Gastroesophageal sphincter (tissue), 4 donors: ENCODE data around the gene NEUROG1. TPM values are rescaled to one million over a fixed set of nuclear protein-coding genes. Genes with fewer than 3 reads are reported as not detected.

Experiments
- ATAC-seq: fragments of 150-250 bp; one replicate; pipeline ENCODE4 v1.9.1; 2016; ENCODE audit warnings: mild to moderate bottlenecking, moderate library complexity
- H3K27ac ChIP-seq, 4 donors: fragments of 200-600 bp; sonication (generic) in 3 of 4; 1 replicate in 3 of 4; 2 replicates in 1 of 4; pipeline ENCODE4 v1.5.1; 2016 to 2019
- H3K27me3 ChIP-seq: fragments of 200-600 bp; sonication (generic); one replicate; pipeline ENCODE4 v1.5.1; 2019
- H3K36me3 ChIP-seq, 2 donors: fragments of 200-600 bp; sonication (generic); one replicate each; pipeline ENCODE4 v1.5.1; 2019; ENCODE audit warnings: control low read depth in 1 of 2
- H3K4me1 ChIP-seq, 3 donors: fragments of 200-600 bp; sonication (generic); 1 replicate in 2 of 3; 2 replicates in 1 of 3; pipeline ENCODE4 v1.5.1; 2016 to 2019; ENCODE audit warnings: control low read depth in 2 of 3
- H3K4me3 ChIP-seq, 2 donors: fragments of 200-600 bp; sonication (generic); one replicate each; pipeline ENCODE4 v1.5.1; 2019; ENCODE audit warnings: mild to moderate bottlenecking in 1 of 2, moderate library complexity in 1 of 2
- H3K9me3 ChIP-seq, 3 donors: fragments of 200-600 bp; sonication (generic); one replicate each; pipeline ENCODE4 v1.5.1; 2017 to 2019; ENCODE audit warnings: control low read depth in 2 of 3
- EP300 ChIP-seq: sonication (generic); formaldehyde crosslinking; IDR thresholded peaks from one replicate; pipeline ENCODE4 v1.6.1; 2017; ENCODE audit warnings: antibody characterized with exemption, mild to moderate bottlenecking
- POLR2A ChIP-seq, 2 donors: fragments of 450-650 bp; IDR thresholded peaks; one replicate each; pipeline ENCODE4 v1.6.1; 2017; ENCODE audit warnings: antibody characterized with exemption in 2 of 2, mild to moderate bottlenecking in 2 of 2, moderate library complexity in 1 of 2
- POLR2AphosphoS5 ChIP-seq: sonication (generic); formaldehyde crosslinking; IDR thresholded peaks from one replicate; pipeline ENCODE4 v1.6.1; 2017; ENCODE audit warnings: antibody characterized with exemption
- WGBS, 2 donors: methylation state at CpG; one replicate each; pipeline ENCODE4 v1.1.5; 2018; ENCODE audit warnings: low coverage in 1 of 2; 5-methylcytosine and 5-hydroxymethylcytosine counted together
- total RNA-seq, 4 donors: library from RNA; depleted of rRNA; stranded (reverse); fragments of >200 nt; gene quantifications; one replicate each; pipeline ENCODE4 v1.1.0, GENCODE V29; 2016
- TF ChIP-seq, protein P1 (sequence below), 4 experiments: fragments of 200-600 bp in 2 of 4; fragments of 450-650 bp in 2 of 4; sonication (generic) in 1 of 4; IDR thresholded peaks; one replicate each; pipeline ENCODE4 v1.5.1; 2017 to 2019; ENCODE audit warnings: antibody characterized with exemption in 4 of 4, mild to moderate bottlenecking in 2 of 4, moderate library complexity in 2 of 4

NEUROG1 gene
- not detected for total RNA-seq

- no peaks in the 10 kb centered on the region for H3K36me3 ChIP-seq
- H3K27me3 ChIP-seq, result peaks cover 100% of the 10 kb centered on the region
- H3K27ac ChIP-seq, result no peak within 1 kb of the TSS
- H3K4me3 ChIP-seq, result peak within 1 kb of the TSS in 1 of 2 donors; percentile 24
- 5% methylated on average over 7 to 11 of the region's 74 CpGs for WGBS, 2 donors
- TF ChIP-seq, protein P1, sequence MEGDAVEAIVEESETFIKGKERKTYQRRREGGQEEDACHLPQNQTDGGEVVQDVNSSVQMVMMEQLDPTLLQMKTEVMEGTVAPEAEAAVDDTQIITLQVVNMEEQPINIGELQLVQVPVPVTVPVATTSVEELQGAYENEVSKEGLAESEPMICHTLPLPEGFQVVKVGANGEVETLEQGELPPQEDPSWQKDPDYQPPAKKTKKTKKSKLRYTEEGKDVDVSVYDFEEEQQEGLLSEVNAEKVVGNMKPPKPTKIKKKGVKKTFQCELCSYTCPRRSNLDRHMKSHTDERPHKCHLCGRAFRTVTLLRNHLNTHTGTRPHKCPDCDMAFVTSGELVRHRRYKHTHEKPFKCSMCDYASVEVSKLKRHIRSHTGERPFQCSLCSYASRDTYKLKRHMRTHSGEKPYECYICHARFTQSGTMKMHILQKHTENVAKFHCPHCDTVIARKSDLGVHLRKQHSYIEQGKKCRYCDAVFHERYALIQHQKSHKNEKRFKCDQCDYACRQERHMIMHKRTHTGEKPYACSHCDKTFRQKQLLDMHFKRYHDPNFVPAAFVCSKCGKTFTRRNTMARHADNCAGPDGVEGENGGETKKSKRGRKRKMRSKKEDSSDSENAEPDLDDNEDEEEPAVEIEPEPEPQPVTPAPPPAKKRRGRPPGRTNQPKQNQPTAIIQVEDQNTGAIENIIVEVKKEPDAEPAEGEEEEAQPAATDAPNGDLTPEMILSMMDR (IDR thresholded peaks at IDR 0.05), result no peak
- TF ChIP-seq EP300, result no peak
- no peak for TF ChIP-seq POLR2A (IDR thresholded peaks at IDR 0.05)
- no peak for TF ChIP-seq POLR2AphosphoS5
- no peak for ATAC-seq
- peaks cover 0 to 22% (median 4%) of the 10 kb centered on the region in 3 donors for H3K4me1 ChIP-seq
- H3K9me3 ChIP-seq, result peaks cover 0 to 12% (median 0%) of the 10 kb centered on the region in 3 donors
Measured at GRCh38 chr5:135535820-135536801, at the start of gene NEUROG1. Gene NEUROG1 (minus strand): TSS chr5:135535964. CDS start chr5:135535690, 274 bp downstream.

DNA sequence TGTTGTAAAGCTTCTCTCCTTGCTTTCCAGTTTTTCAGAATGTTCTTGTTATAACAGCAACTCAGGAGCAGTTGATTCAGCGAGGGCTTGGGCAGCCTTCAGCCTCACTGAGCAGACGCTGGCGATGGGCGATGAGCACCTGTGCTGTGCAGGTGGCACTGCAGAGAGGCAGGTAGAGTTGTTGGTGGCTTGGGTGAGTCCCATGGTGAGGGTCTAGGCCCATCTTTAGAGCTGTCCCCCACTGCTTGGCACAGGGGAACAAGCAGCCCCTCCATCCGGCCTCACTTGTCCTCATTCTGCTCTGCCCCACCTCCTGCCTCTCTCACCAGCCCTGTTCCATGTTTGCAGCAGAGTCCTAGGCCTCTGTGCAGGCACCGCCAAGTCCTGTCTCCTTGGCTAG, 49.2 kb upstream of the NEUROG1 start:
- TF ChIP-seq, protein P1 (IDR thresholded peaks at IDR 0.05), result no peak
- no peak for TF ChIP-seq EP300
- ATAC-seq, result no peak
- Histone ChIP-seq H3K27me3 (peaks cover 53% of the 10 kb centered on the region), H3K27ac (no peak overlapping the region), H3K36me3 (no peaks in the 10 kb centered on the region), H3K9me3 (no peaks in the 10 kb centered on the region), H3K4me1 (no peaks in the 10 kb centered on the region), H3K4me3 (no peak overlapping the region)
- WGBS, 2 donors, result 88 to 95% methylated on average over 4 to 5 of the region's 6 CpGs

GRCh38 chr5:135584276-135584675, 48.5 kb upstream of the NEUROG1 start:
- Histone ChIP-seq H3K27me3 (peaks cover 59% of the 10 kb centered on the region), H3K4me1 (peaks cover 0 to under 1% (median 0%) of the 10 kb centered on the region in 3 donors), H3K9me3 (no peaks in the 10 kb centered on the region), H3K27ac (no peak overlapping the region), H3K4me3 (no peak overlapping the region), H3K36me3 (no peaks in the 10 kb centered on the region)
- no peak for ATAC-seq
- 43 to 50% methylated on average over 1 to 2 of the region's 2 CpGs for WGBS, 2 donors
- TF ChIP-seq EP300, result no peak
- TF ChIP-seq, protein P1 (IDR thresholded peaks at IDR 0.05), result no peak
- TF ChIP-seq POLR2AphosphoS5, result no peak

DNA sequence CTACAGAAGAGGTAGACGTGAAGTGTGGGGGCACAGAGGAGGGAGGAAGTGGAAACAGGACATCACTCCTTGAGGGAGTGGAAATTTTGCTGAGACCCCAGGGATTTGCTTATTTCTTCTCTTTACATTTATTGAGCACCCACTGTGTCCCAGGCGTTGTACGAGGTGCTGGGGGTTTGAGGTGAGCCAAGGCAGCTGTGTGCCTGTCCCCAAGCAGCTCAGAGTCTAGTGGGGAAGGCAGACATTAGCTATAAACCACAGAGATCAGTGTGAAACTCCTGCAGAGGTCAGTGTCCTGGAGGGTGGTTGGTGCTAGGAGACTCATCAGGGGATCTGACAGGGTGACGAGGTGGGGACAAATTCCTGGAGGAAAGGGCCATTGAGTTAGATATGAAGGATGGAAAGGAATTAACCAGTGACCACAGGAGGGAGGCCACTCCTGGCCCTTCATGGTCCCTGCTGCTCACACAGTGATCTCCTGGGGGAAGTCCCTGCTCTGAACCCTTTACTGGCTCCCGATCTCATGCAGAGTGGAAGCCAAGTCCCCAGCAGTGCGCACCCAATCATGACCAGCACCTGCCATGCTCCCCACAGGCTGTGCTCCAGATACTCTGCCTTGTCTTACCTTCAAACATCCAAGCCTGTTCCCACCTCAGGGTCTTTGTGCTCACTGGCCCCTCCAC, 46.5 kb upstream of the NEUROG1 start:
- ATAC-seq, result no peak

GRCh38 chr5:135578685-135579341, 43.0 kb upstream of the NEUROG1 start, which contains the start of gene CXCL14:
Gene CXCL14 (minus strand): TSS chr5:135578991. CDS start chr5:135578778, 213 bp downstream.
- TF ChIP-seq, protein P1 (IDR thresholded peaks at IDR 0.05), result no peak
- TF ChIP-seq EP300 (no peak), POLR2A (IDR thresholded peaks at IDR 0.05) (no peak), POLR2AphosphoS5 (no peak)
- peaks cover 96% of the 10 kb centered on the region for H3K27me3 ChIP-seq
- H3K27ac ChIP-seq, result no peak within 1 kb of the TSS
- H3K36me3 ChIP-seq, result no peaks in the 10 kb centered on the region
- no CpG with 5 or more reads among the region's 68 CpGs for WGBS, 2 donors
- H3K4me1 ChIP-seq, result peaks cover 0 to 12% (median 0%) of the 10 kb centered on the region in 3 donors
- ATAC-seq, result peak; percentile 34
- H3K4me3 ChIP-seq, result peak within 1 kb of the TSS in 1 of 2 donors; percentile 28
- no peaks in the 10 kb centered on the region for H3K9me3 ChIP-seq

More for the DNA sequence above, 46.5 kb upstream of the NEUROG1 start:
- no peak for TF ChIP-seq POLR2A (IDR thresholded peaks at IDR 0.05)
- no peak for TF ChIP-seq POLR2AphosphoS5
- no peaks in the 10 kb centered on the region for H3K9me3 ChIP-seq
- no peaks in the 10 kb centered on the region for H3K36me3 ChIP-seq
- H3K4me1 ChIP-seq, result peaks cover 0 to 12% (median 0%) of the 10 kb centered on the region in 3 donors
- 54 to 58% methylated on average over 2 to 6 of the region's 6 CpGs for WGBS, 2 donors
- peaks cover 80% of the 10 kb centered on the region for H3K27me3 ChIP-seq
- H3K27ac ChIP-seq, result no peak overlapping the region
- H3K4me3 ChIP-seq, result no peak overlapping the region
